ENCODE data around the gene ATP8A2. TPM values are rescaled to one million over a fixed set of nuclear protein-coding genes. Genes with fewer than 3 reads are reported as not detected.

The ATP8A2 gene
- total RNA-seq, 2 experiments from 2014 or later, result 0.10 to 0.15 TPM

GRCh38 chr13:25733001-25733491 is 361.3 kb downstream of the ATP8A2 start:
- H3K27me3 Mint-ChIP-seq, result peaks cover 4% of the 10 kb centered on the region
- no peak overlapping the region for H3K4me3 Mint-ChIP-seq
- no peaks in the 10 kb centered on the region for H3K9me3 Mint-ChIP-seq
- DNase-seq, result no peak
- no peaks in the 10 kb centered on the region for H3K36me3 Mint-ChIP-seq (ENCODE audit: low read depth)
- H3K27ac Mint-ChIP-seq, result no peak overlapping the region
- CTCF ChIA-PET, result no interaction called here
- peaks cover 7% of the 10 kb centered on the region for H3K4me1 Mint-ChIP-seq
- POLR2A ChIA-PET, result no interaction called here

DNA sequence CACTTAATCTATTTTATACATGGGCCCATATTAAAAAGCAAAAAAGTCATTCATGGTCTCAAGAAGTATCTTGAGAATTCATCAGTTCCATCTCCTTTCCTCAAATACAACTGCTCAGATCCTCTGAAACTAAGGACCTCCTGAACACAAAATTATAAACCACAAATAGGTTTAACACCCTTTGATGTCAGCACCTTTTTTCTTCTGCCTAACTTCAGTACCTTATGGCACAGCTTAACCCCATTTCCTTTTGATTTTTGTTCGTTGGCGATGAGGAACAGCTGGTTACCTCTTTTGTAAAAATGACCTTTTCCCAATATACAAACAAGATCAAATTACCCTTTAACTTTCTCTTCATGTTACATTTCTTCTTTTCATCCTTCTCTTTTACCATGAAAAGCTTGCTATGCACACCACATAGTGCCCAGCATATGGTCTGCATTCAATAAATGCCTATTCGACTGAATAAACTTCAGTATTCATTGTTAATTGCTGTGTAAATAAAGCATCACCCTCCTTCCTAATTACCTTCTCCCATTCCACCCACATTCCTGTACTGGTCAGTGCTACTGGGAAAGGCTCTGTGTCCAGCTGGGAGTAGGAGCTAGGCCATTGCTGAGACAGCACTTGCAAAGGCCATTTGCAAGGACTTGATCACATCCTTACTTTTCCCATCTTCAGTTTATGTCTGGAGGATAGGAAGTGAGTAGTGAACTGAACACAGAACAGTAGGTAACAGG is 362.1 kb downstream of the ATP8A2 start:
- Mint-ChIP-seq H3K27me3 (peaks cover 4% of the 10 kb centered on the region), H3K9me3 (no peaks in the 10 kb centered on the region), H3K36me3 (ENCODE audit: low read depth) (no peaks in the 10 kb centered on the region), H3K4me1 (peaks cover 12% of the 10 kb centered on the region), H3K4me3 (no peak overlapping the region), H3K27ac (no peak overlapping the region)
- CTCF ChIA-PET, result no interaction called here
- no peak for DNase-seq
- POLR2A ChIA-PET, result no interaction called here

DNA sequence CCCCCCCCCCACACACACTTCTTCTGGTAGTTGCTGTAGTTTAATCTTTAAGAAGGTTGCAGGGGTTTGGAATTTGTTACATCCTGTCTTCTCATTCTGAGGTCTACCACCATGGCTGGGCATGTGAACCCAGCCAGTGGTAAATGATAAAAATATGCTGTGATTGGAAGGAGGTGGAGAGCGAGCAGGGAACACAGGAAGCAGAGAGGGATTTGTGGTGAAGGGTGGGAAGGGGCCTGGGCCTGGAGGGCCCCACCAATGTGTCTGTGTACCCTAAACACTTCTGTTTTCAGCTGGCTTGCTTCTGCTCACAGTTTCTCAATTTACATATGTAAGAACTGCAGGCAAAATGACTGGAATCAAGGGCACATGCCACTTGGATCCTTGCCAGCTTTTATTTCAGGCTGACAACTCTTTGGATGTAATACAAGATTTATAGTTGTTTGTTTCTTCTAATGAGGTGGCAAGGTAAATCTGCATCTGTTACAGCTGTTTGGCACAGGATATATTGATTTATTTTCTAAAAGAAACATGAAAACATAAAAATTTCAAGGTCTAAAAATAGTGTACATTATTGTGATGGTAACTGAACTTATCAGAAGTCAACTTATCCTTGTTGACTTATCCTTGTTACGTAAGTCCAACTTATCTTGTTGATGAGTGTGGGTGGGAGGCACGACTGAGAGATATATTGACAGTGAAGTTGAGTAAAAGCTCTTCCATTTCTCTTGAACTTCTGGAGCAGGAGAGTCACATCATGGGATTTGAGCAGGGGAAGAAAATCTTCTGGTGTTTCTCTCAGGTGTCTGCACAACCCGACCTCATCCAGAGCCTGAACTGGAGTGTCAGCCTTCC is 366.8 kb downstream of the ATP8A2 start:
- no peak overlapping the region for H3K4me3 Mint-ChIP-seq
- POLR2A ChIA-PET, result no interaction called here
- H3K36me3 Mint-ChIP-seq (ENCODE audit: low read depth), result no peaks in the 10 kb centered on the region
- CTCF ChIA-PET, result no interaction called here
- no peak overlapping the region for H3K27ac Mint-ChIP-seq
- DNase-seq, result no peak
- peaks cover 10% of the 10 kb centered on the region for H3K27me3 Mint-ChIP-seq
- peaks cover 12% of the 10 kb centered on the region for H3K4me1 Mint-ChIP-seq
- no peaks in the 10 kb centered on the region for H3K9me3 Mint-ChIP-seq

- ChIA-PET POLR2A (no interaction called here), CTCF (no interaction called here)
- Mint-ChIP-seq H3K27ac (no peak overlapping the region), H3K9me3 (no peaks in the 10 kb centered on the region), H3K36me3 (ENCODE audit: low read depth) (no peaks in the 10 kb centered on the region), H3K27me3 (peaks cover 15% of the 10 kb centered on the region), H3K4me1 (peaks cover 12% of the 10 kb centered on the region), H3K4me3 (no peak overlapping the region)
- no peak for DNase-seq
Observed at GRCh38 chr13:25739376-25739775, 367.6 kb downstream of the ATP8A2 start.

GRCh38 chr13:25741796-25742195 is 370.0 kb downstream of the ATP8A2 start:
- Mint-ChIP-seq H3K36me3 (ENCODE audit: low read depth) (no peaks in the 10 kb centered on the region), H3K27me3 (peaks cover 17% of the 10 kb centered on the region), H3K4me3 (no peak overlapping the region), H3K27ac (no peak overlapping the region), H3K9me3 (no peaks in the 10 kb centered on the region), H3K4me1 (peaks cover 12% of the 10 kb centered on the region)
- no peak for DNase-seq
- ChIA-PET POLR2A (no interaction called here), CTCF (no interaction called here)

GRCh38 chr13:25742220-25742619 is 370.4 kb downstream of the ATP8A2 start:
- ChIA-PET CTCF (no interaction called here), POLR2A (no interaction called here)
- Mint-ChIP-seq H3K27me3 (peaks cover 21% of the 10 kb centered on the region), H3K4me1 (peaks cover 11% of the 10 kb centered on the region), H3K9me3 (no peaks in the 10 kb centered on the region), H3K27ac (no peak overlapping the region), H3K36me3 (ENCODE audit: low read depth) (no peaks in the 10 kb centered on the region), H3K4me3 (no peak overlapping the region)
- DNase-seq, result no peak

DNA sequence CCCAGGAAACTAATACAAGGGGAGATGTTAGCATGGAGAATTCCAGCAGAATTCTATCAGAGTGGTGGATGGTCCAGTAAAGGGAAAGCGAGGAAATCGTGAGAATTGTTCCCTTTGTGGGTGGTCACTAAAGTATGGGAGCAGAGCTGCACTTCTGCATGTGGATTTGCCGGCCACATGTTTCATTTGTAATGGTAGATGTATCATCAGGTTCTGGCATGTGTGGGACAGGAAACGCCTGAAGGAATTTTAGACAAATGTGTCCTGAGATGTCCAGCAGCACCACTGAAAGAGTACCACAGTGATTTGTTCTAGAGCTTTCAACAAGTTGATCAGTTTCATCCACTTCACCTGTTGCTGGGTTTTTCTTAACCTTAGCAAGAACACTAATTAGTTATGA is 371.6 kb downstream of the ATP8A2 start:
- peaks cover 3% of the 10 kb centered on the region for H3K4me1 Mint-ChIP-seq
- no peak overlapping the region for H3K4me3 Mint-ChIP-seq
- ChIA-PET CTCF (no interaction called here), POLR2A (no interaction called here)
- H3K36me3 Mint-ChIP-seq (ENCODE audit: low read depth), result no peaks in the 10 kb centered on the region
- no peaks in the 10 kb centered on the region for H3K9me3 Mint-ChIP-seq
- H3K27me3 Mint-ChIP-seq, result peaks cover 21% of the 10 kb centered on the region
- no peak for DNase-seq
- H3K27ac Mint-ChIP-seq, result no peak overlapping the region

DNA sequence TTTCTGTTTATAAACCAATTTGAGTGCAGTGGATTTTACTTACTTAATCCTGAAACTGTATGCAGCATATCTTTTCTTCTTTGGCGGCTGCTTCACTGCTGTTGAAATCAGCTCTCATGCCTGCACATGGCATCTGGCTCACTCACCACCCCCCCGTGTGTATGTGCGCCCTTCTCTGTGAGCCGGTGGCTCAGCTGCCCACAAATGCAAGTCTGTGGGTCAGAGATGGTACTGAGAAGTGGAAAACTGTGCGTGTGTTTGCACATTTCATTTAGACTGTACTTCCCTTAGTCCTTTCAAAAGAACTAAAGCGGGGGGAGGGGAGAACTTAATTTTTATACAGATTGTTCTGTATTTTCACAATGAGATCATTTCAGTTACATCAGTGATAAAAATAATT is 372.4 kb downstream of the ATP8A2 start:
- Mint-ChIP-seq H3K27me3 (peaks cover 26% of the 10 kb centered on the region), H3K36me3 (ENCODE audit: low read depth) (no peaks in the 10 kb centered on the region), H3K9me3 (no peaks in the 10 kb centered on the region), H3K27ac (no peak overlapping the region), H3K4me3 (no peak overlapping the region), H3K4me1 (peaks cover 2% of the 10 kb centered on the region)
- ChIA-PET POLR2A (no interaction called here), CTCF (no interaction called here)
- DNase-seq, result no peak

DNA sequence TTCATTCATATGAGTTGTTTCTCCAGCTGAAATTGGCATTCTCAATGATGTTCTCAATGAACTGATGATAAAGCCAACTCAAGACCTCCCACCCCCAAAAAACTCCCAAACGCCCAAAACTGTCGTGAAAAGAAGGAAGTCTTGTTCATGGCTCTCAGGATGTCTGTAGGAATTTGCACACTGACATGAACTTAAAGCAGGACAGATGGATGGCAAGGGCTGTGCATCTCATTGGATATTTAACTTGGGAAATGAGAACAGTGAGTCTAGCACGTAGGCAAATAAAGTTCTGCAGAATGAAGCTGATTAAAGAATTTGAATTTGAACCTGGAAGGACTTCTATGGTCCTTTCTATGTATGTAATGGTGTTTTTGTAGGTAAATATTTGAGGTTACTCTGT is 374.4 kb downstream of the ATP8A2 start:
- Mint-ChIP-seq H3K27me3 (peaks cover 27% of the 10 kb centered on the region), H3K4me1 (peaks cover 6% of the 10 kb centered on the region), H3K9me3 (no peaks in the 10 kb centered on the region), H3K36me3 (ENCODE audit: low read depth) (no peaks in the 10 kb centered on the region), H3K4me3 (no peak overlapping the region), H3K27ac (no peak overlapping the region)
- no peak for DNase-seq
- ChIA-PET POLR2A (no interaction called here), CTCF (no interaction called here)

DNA sequence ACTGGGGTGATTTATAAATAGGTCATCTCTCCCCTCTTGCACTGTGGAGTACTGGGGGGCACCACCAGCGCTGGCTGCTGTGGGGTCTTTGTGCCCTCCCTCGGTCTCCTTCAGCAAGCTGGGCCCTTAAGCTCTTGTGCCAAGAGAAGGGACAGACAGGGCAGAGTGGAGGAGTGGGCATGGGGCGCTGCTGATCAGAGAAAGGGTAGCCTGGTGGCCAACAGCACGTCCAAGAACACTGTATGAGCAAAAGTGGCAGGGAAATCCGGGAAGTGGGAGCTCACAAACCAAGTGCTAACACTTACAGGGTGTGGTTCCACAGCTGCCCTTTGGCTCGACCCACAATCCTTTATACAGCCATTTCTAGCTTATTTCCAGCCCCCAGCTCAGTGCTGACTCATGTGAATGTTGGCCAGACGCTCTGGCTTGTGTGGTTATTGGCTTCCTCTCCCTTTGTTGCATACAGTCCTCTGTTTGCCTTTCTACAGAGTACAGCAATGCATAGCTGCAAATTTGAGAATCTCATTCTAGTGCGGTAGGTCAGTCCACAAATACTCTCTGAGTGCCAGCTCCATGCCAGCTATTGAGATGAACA is 381.3 kb downstream of the ATP8A2 start:
- H3K36me3 Mint-ChIP-seq (ENCODE audit: low read depth), result no peaks in the 10 kb centered on the region
- peaks cover 26% of the 10 kb centered on the region for H3K4me1 Mint-ChIP-seq
- ChIA-PET CTCF (interaction anchor here (1.1 to 1.6 kb wide), 2 partner anchors 10 to 11 kb away, joined by 3 to 5 read pairs; no protein-coding TSS in a partner anchor), POLR2A (interaction anchor here (1.1 kb wide), 1 partner anchor 12 kb away, joined by 4 read pairs; no protein-coding TSS in a partner anchor)
- H3K27me3 Mint-ChIP-seq, result peaks cover 8% of the 10 kb centered on the region
- no peaks in the 10 kb centered on the region for H3K9me3 Mint-ChIP-seq
- peak; percentile 50 for DNase-seq
- H3K27ac Mint-ChIP-seq, result no peak overlapping the region
- H3K4me3 Mint-ChIP-seq, result no peak overlapping the region

DNA sequence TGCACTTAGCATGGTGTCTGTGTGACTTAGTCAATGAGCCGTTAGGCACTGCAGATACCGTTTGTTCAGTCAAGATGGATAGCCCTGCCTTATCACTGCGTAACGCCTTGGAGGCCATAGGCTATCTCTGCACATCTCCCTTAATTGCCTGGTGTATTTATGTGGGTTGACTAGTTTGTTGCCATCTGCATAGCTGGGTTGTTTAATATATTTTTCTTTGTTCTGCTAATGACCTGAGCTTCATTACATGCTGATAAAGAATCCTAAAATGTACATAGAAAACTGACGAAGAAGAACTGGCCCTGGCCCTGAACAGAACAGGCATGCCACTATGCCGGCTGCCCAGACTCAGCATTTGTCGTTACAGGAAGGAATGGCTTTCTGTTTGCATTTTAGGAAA is 382.2 kb downstream of the ATP8A2 start:
- POLR2A ChIA-PET, result interaction anchor here (1.1 kb wide), 1 partner anchor 11 kb away, joined by 4 read pairs; no protein-coding TSS in a partner anchor
- Mint-ChIP-seq H3K4me1 (peaks cover 26% of the 10 kb centered on the region), H3K27me3 (peaks cover 6% of the 10 kb centered on the region), H3K4me3 (no peak overlapping the region), H3K36me3 (ENCODE audit: low read depth) (no peaks in the 10 kb centered on the region), H3K9me3 (no peaks in the 10 kb centered on the region), H3K27ac (no peak overlapping the region)
- CTCF ChIA-PET, result interaction anchor here (1.6 kb wide), 1 partner anchor 10 kb away, joined by 3 read pairs; no protein-coding TSS in a partner anchor
- DNase-seq, result no peak

DNA sequence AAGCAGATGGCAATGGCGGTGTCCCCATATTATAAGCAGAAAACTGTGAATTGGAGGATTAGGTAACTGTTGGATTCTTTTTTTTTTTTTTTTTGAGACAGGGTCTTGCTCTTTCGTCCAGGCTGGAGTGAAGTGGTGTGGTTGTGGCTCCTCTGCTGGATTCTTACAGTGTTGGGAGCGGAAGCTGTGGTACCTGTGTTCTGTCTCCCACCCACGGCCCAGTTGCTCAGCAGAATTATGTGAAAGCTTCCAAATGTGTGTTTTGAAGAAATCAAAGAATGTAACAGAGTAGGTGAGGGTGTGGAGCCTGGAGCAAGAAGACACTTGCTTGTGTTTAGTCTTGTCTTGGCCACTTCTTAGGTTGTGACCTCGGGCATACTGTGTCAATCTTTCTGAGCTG is 384.5 kb downstream of the ATP8A2 start:
- peaks cover 1% of the 10 kb centered on the region for H3K27me3 Mint-ChIP-seq
- ChIA-PET CTCF (no interaction called here), POLR2A (no interaction called here)
- H3K4me1 Mint-ChIP-seq, result peaks cover 22% of the 10 kb centered on the region
- no peak overlapping the region for H3K4me3 Mint-ChIP-seq
- no peaks in the 10 kb centered on the region for H3K36me3 Mint-ChIP-seq (ENCODE audit: low read depth)
- H3K9me3 Mint-ChIP-seq, result no peaks in the 10 kb centered on the region
- no peak overlapping the region for H3K27ac Mint-ChIP-seq
- DNase-seq, result no peak

DNA sequence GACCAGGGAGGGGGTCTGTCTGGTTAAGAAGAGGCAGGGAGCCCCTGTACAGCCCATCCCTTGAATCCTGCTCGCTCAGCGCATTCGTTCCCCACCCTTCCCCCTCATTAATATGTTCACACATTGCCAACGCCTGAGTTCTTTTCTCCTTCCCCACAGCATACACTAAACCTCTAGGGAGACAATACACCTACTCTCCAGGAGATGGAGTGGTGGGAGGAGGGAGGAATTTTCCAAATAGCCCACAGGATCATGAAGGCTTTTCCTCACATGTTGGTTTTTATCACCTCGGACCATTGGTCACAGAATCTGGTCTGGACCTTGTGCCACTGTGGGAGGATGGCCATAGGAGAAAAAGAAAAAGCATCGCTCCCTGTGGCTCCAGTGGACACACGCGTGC is 385.1 kb downstream of the ATP8A2 start:
- Mint-ChIP-seq H3K36me3 (ENCODE audit: low read depth) (no peaks in the 10 kb centered on the region), H3K4me1 (peaks cover 23% of the 10 kb centered on the region), H3K27me3 (peaks cover 1% of the 10 kb centered on the region), H3K27ac (no peak overlapping the region), H3K4me3 (no peak overlapping the region), H3K9me3 (no peaks in the 10 kb centered on the region)
- DNase-seq, result no peak
- ChIA-PET CTCF (no interaction called here), POLR2A (no interaction called here)
